B cell (primary cell): Measurements from ENCODE around the gene GNG7. TPM values are rescaled to one million over a fixed set of nuclear protein-coding genes. Genes with fewer than 3 reads are reported as not detected.
"Not testable (repeated sequence)": the region's sequence is repeated elsewhere in the genome, so short reads cannot be mapped to it uniquely, and the experiment has no call there.

Experiments used
- ATAC-seq: fragments of 200-7000 bp; cut with Tn5 transposase; one replicate; pipeline ENCODE4 v1.10.0; 2021; ENCODE audit warnings: low read depth, mild to moderate bottlenecking, moderate number of reproducible peaks, moderate library complexity
- CTCF ChIA-PET: fragments of 350-600 bp; sonication (Branson Sonifier 250); formaldehyde crosslinking; loops from one replicate; lab custom pipeline; 2021; ENCODE audit warnings: antibody characterized with exemption, inconsistent platforms; lab: Charles Lee
- POLR2A ChIA-PET: fragments of 350-600 bp; sonication (Branson Sonifier 250); formaldehyde crosslinking; loops from one replicate; lab custom pipeline; 2021; ENCODE audit warnings: antibody characterized with exemption; lab: Charles Lee
- DNase-seq: peaks from one replicate; pipeline ENCODE4 v3.0.0; 2013
- H2AFZ ChIP-seq: 2 replicates; pipeline ENCODE4 v1.6.1; 2012; ENCODE audit warnings: mild to moderate bottlenecking, low read depth, low read length; ENCODE audit not compliant: insufficient read depth, poor library complexity, severe bottlenecking
- H3K27ac ChIP-seq, 2 donors: 1 replicate in 1 of 2; 2 replicates in 1 of 2; pipeline ENCODE4 v1.5.1; 2012 to 2013; ENCODE audit warnings: low read length in 2 of 2, mild to moderate bottlenecking in 2 of 2, moderate library complexity in 1 of 2
- H3K27me3 ChIP-seq, 4 experiments: fragments of 200-600 bp in 1 of 4; sonication (generic) in 1 of 4; replicated peaks in 1 of 4; 1 replicate in 2 of 4; 2 replicates in 2 of 4; pipeline versions ENCODE4 v1.6.1 to v1.7.0; 2013 to 2016; ENCODE audit warnings: low read length in 3 of 4, mild to moderate bottlenecking in 2 of 4, mixed read lengths in 1 of 4, moderate library complexity in 1 of 4; ENCODE audit not compliant: insufficient read depth in 4 of 4, control insufficient read depth in 3 of 4; ENCODE audit errors: control extremely low read depth in 1 of 4
- H3K36me3 ChIP-seq, 2 experiments: replicated peaks in 1 of 2; 1 replicate in 1 of 2; 2 replicates in 1 of 2; pipeline versions ENCODE4 v1.6.1 to v1.7.1; 2013; ENCODE audit warnings: low read length in 1 of 2; ENCODE audit not compliant: insufficient read depth in 2 of 2, control insufficient read depth in 1 of 2; ENCODE audit errors: control extremely low read depth in 1 of 2, extremely low read depth in 1 of 2
- H3K4me1 ChIP-seq, 2 donors: fragments of 200-600 bp in 1 of 2; sonication (generic) in 1 of 2; 1 replicate in 1 of 2; 2 replicates in 1 of 2; pipeline versions ENCODE4 v1.5.1 to v1.6.1; 2013 to 2017; ENCODE audit warnings: low read length in 2 of 2; ENCODE audit not compliant: control insufficient read depth in 2 of 2, insufficient read depth in 2 of 2
- H3K4me2 ChIP-seq: replicated peaks from 2 replicates; pipeline ENCODE3; 2012; ENCODE audit warnings: mild to moderate bottlenecking, low read depth, low read length; ENCODE audit not compliant: poor library complexity, severe bottlenecking
- H3K4me3 ChIP-seq, 5 experiments: fragments of 200-600 bp in 1 of 5; sonication (generic) in 1 of 5; 1 replicate in 3 of 5; 2 replicates in 2 of 5; pipeline versions ENCODE4 v1.5.1 to v1.7.0; 2011 to 2016; ENCODE audit warnings: low read length in 4 of 5, mild to moderate bottlenecking in 4 of 5, low read depth in 2 of 5, control low read depth in 1 of 5, moderate library complexity in 1 of 5; ENCODE audit not compliant: insufficient read depth in 1 of 5; ENCODE audit errors: control extremely low read depth in 1 of 5, extremely low read depth in 1 of 5
- H3K79me2 ChIP-seq: fragments of 200-600 bp; sonication (generic); one replicate; pipeline ENCODE4 v1.6.0; 2016; ENCODE audit warnings: low read length; ENCODE audit not compliant: control insufficient read depth, insufficient read depth
- H3K9ac ChIP-seq: fragments of 200-600 bp; sonication (generic); 2 replicates; pipeline ENCODE4 v1.6.1; 2017; ENCODE audit warnings: mild to moderate bottlenecking, low read length, moderate library complexity
- H3K9me3 ChIP-seq, 3 donors: one replicate each; pipeline versions ENCODE4 v1.6.1 to v1.7.1; 2013; ENCODE audit warnings: low read length in 2 of 3; ENCODE audit not compliant: control insufficient read depth in 2 of 3, insufficient read depth in 1 of 3; ENCODE audit errors: control extremely low read depth in 1 of 3
- H4K20me1 ChIP-seq: 2 replicates; pipeline ENCODE4 v1.6.0; 2012; ENCODE audit warnings: mild to moderate bottlenecking, low read length; ENCODE audit not compliant: insufficient read depth, control insufficient read depth, poor library complexity, severe bottlenecking
- H3K27ac Mint-ChIP-seq: one replicate; pipeline ENCODE4 v1.8.0; 2021; ENCODE audit warnings: mixed read lengths
- H3K27me3 Mint-ChIP-seq: one replicate; pipeline ENCODE4 v1.8.0; 2021; ENCODE audit warnings: mixed read lengths
- H3K4me1 Mint-ChIP-seq: one replicate; pipeline ENCODE4 v1.8.0; 2021; ENCODE audit warnings: mixed read lengths
- H3K4me3 Mint-ChIP-seq: one replicate; pipeline ENCODE4 v1.8.0; 2021; ENCODE audit warnings: mixed read lengths
- H3K9me3 Mint-ChIP-seq: one replicate; pipeline ENCODE4 v1.8.0; 2022; ENCODE audit warnings: mixed read lengths; ENCODE audit not compliant: insufficient read depth
- CTCF ChIP-seq: fragments of 200-600 bp; IDR thresholded peaks from one replicate; pipeline ENCODE4 v1.8.0; 2022; ENCODE audit warnings: antibody characterized with exemption, mild to moderate bottlenecking
- EZH2 ChIP-seq: IDR thresholded peaks from 2 replicates; pipeline ENCODE4 v1.6.1; 2012; ENCODE audit warnings: borderline replicate concordance, low read depth, mild to moderate bottlenecking, moderate library complexity, low read length; ENCODE audit not compliant: insufficient read depth, poor library complexity, severe bottlenecking
- WGBS: methylation state at CpG from one replicate; pipeline ENCODE4 v1.1.5; 2013; ENCODE audit warnings: missing lambda C conversion rate; ENCODE audit not compliant: insufficient coverage; 5-methylcytosine and 5-hydroxymethylcytosine counted together
- intact Hi-C: fragments of 100-400 bp; cut with micrococcal nuclease; formaldehyde crosslinking; loops from one replicate; pipeline ENCODE4 v1.10.0; 2022
- polyA plus RNA-seq: library from polyadenylated mRNA; depleted of rRNA; stranded (reverse); fragments of >200 nt; gene quantifications from 2 replicates; pipeline ENCODE4 v1.2.3, GENCODE V29; 2012
- total RNA-seq, 2 donors: library from RNA; stranded (reverse); fragments of 120-200 nt in 1 of 2; gene quantifications; 1 replicate in 1 of 2; 2 replicates in 1 of 2; pipeline versions ENCODE4 v1.2.3 to v1.2.4, GENCODE V29; 2013 to 2022

The GNG7 gene
- total and polyA plus RNA-seq, 2 donors (not counting 1 experiment from before 2014, with no cell fraction given) = 76.3 to 153 TPM

- no peak overlapping the region for H3K9ac ChIP-seq
- DNase-seq (no peak), ATAC-seq (no peak)
- no peak overlapping the region for H3K27ac ChIP-seq
- Mint-ChIP-seq H3K27me3 (no peaks in the 10 kb centered on the region), H3K4me3 (no peak overlapping the region), H3K4me1 (peaks cover 8% of the 10 kb centered on the region), H3K27ac (no peak overlapping the region), H3K9me3 (no peaks in the 10 kb centered on the region)
- H3K4me1 ChIP-seq = peaks cover 0 to 6% of the 10 kb centered on the region in 2 donors
- intact Hi-C loops = no loop called here
- no peak overlapping the region for H3K4me3 ChIP-seq
- peaks cover 80% of the 10 kb centered on the region for H4K20me1 ChIP-seq
- H3K4me2 ChIP-seq = no peak overlapping the region
- WGBS = 91% methylated on average over 18 of the region's 20 CpGs
- ChIA-PET POLR2A (no interaction called here), CTCF (no interaction called here)
- TF ChIP-seq EZH2 (no peak), CTCF (no peak)
- peaks cover 35% of the 10 kb centered on the region for H3K79me2 ChIP-seq
- H3K27me3 ChIP-seq = no peaks in the 10 kb centered on the region
- H2AFZ ChIP-seq = no peak overlapping the region
- H3K9me3 ChIP-seq = peaks cover 0 to 9% (median 0%) of the 10 kb centered on the region in 3 donors
- H3K36me3 ChIP-seq = peaks cover 0 to 32% of the 10 kb centered on the region in 2 experiments
Observed at GRCh38 chr19:2523630-2524311, 178.7 kb downstream of the GNG7 start.

- ATAC-seq (no peak), DNase-seq (no peak)
- CTCF ChIA-PET = no interaction called here
- H3K36me3 ChIP-seq = peaks cover 0 to 53% of the 10 kb centered on the region in 2 experiments
- H3K79me2 ChIP-seq = peaks cover 20% of the 10 kb centered on the region
- intact Hi-C loops = loop anchor here (10.0 kb wide), 1 partner anchor 845 kb away; the partner anchor contains the start of gene NFIC
- no peaks in the 10 kb centered on the region for H3K27me3 ChIP-seq
- Mint-ChIP-seq H3K9me3 (no peaks in the 10 kb centered on the region), H3K27ac (no peak overlapping the region), H3K27me3 (no peaks in the 10 kb centered on the region), H3K4me1 (peaks cover 8% of the 10 kb centered on the region), H3K4me3 (no peak overlapping the region)
- peaks cover 0 to 6% of the 10 kb centered on the region in 2 donors for H3K4me1 ChIP-seq
- H3K9me3 ChIP-seq = peaks cover 0 to 8% (median 0%) of the 10 kb centered on the region in 3 donors
- WGBS = 89% methylated on average over 5 of the region's 6 CpGs
- H3K4me2 ChIP-seq = no peak overlapping the region
- no peak overlapping the region for H3K27ac ChIP-seq
- peaks cover 76% of the 10 kb centered on the region for H4K20me1 ChIP-seq
- no peak overlapping the region for H3K9ac ChIP-seq
- no peak overlapping the region for H2AFZ ChIP-seq
- TF ChIP-seq EZH2 (no peak), CTCF (no peak)
- POLR2A ChIA-PET = interaction anchor here (0.6 to 1.2 kb wide), 2 partner anchors 19 to 35 kb away, joined by 4 to 5 read pairs; no protein-coding TSS in a partner anchor
- no peak overlapping the region for H3K4me3 ChIP-seq
Observed at GRCh38 chr19:2519482-2519881, 183.0 kb downstream of the GNG7 start.

GRCh38 chr19:2518856-2519255 is 183.6 kb downstream of the GNG7 start:
- WGBS = no CpG with 5 or more reads among the region's 11 CpGs
- H3K36me3 ChIP-seq = peaks cover 0 to 46% of the 10 kb centered on the region in 2 experiments
- H3K4me3 Mint-ChIP-seq, H3K4me3 ChIP-seq, H3K4me1 ChIP-seq, H3K4me2 ChIP-seq, H3K27ac ChIP-seq, H3K9me3 ChIP-seq, CTCF ChIA-PET, H3K9ac ChIP-seq, H3K27me3 Mint-ChIP-seq, H3K27ac Mint-ChIP-seq, H3K4me1 Mint-ChIP-seq, H3K9me3 Mint-ChIP-seq, H3K27me3 ChIP-seq, H2AFZ ChIP-seq, DNase-seq, ATAC-seq: not testable (repeated sequence)
- POLR2A ChIA-PET = interaction anchor here (1.2 kb wide), 1 partner anchor 35 kb away, joined by 4 read pairs; no protein-coding TSS in a partner anchor
- peaks cover 20% of the 10 kb centered on the region for H3K79me2 ChIP-seq
- H4K20me1 ChIP-seq = peaks cover 71% of the 10 kb centered on the region
- intact Hi-C loops = loop anchor here (10.0 kb wide), 1 partner anchor 846 kb away; the partner anchor contains the start of gene NFIC
